Measurements from ENCODE around the gene TPTE2. TPM values are rescaled to one million over a fixed set of nuclear protein-coding genes. Genes with fewer than 3 reads are reported as not detected.

Gene TPTE2
- polyA plus RNA-seq, 1 donor from 2014 or later: 0.83 TPM

GRCh38 chr13:19572280-19572679 lies 10.9 kb upstream of the TPTE2 start:
- Histone ChIP-seq H3K36me3 (ENCODE audit: insufficient read depth, low read length) (no peaks in the 10 kb centered on the region), H3K27ac (ENCODE audit: low read length) (no peak overlapping the region), H4K20me1 (ENCODE audit: insufficient read depth) (no peaks in the 10 kb centered on the region), H3K9ac (ENCODE audit: low read length) (no peak overlapping the region), H3K79me2 (replicated peaks; ENCODE audit: insufficient read depth, low read length) (no peaks in the 10 kb centered on the region), H3K27me3 (ENCODE audit: insufficient read depth, low read depth, low read length) (no peaks in the 10 kb centered on the region), H3K4me2 (ENCODE audit: low read length) (no peak overlapping the region), H3K9me3 (ENCODE audit: low read length) (no peaks in the 10 kb centered on the region), H3F3A (ENCODE audit: insufficient read depth, low read length, poor library complexity, severe bottlenecking) (no peaks in the 10 kb centered on the region), H3K4me3 (ENCODE audit: low read length) (no peak overlapping the region), H3K9me2 (ENCODE audit: insufficient read depth, low read length) (no peaks in the 10 kb centered on the region), H2AFZ (ENCODE audit: low read depth, low read length) (no peak overlapping the region)
- TF ChIP-seq, protein P1, sequence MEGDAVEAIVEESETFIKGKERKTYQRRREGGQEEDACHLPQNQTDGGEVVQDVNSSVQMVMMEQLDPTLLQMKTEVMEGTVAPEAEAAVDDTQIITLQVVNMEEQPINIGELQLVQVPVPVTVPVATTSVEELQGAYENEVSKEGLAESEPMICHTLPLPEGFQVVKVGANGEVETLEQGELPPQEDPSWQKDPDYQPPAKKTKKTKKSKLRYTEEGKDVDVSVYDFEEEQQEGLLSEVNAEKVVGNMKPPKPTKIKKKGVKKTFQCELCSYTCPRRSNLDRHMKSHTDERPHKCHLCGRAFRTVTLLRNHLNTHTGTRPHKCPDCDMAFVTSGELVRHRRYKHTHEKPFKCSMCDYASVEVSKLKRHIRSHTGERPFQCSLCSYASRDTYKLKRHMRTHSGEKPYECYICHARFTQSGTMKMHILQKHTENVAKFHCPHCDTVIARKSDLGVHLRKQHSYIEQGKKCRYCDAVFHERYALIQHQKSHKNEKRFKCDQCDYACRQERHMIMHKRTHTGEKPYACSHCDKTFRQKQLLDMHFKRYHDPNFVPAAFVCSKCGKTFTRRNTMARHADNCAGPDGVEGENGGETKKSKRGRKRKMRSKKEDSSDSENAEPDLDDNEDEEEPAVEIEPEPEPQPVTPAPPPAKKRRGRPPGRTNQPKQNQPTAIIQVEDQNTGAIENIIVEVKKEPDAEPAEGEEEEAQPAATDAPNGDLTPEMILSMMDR (IDR thresholded peaks at IDR 0.05; ENCODE audit: poor library complexity, severe bottlenecking): no peak
- TF ChIP-seq, protein P2, sequence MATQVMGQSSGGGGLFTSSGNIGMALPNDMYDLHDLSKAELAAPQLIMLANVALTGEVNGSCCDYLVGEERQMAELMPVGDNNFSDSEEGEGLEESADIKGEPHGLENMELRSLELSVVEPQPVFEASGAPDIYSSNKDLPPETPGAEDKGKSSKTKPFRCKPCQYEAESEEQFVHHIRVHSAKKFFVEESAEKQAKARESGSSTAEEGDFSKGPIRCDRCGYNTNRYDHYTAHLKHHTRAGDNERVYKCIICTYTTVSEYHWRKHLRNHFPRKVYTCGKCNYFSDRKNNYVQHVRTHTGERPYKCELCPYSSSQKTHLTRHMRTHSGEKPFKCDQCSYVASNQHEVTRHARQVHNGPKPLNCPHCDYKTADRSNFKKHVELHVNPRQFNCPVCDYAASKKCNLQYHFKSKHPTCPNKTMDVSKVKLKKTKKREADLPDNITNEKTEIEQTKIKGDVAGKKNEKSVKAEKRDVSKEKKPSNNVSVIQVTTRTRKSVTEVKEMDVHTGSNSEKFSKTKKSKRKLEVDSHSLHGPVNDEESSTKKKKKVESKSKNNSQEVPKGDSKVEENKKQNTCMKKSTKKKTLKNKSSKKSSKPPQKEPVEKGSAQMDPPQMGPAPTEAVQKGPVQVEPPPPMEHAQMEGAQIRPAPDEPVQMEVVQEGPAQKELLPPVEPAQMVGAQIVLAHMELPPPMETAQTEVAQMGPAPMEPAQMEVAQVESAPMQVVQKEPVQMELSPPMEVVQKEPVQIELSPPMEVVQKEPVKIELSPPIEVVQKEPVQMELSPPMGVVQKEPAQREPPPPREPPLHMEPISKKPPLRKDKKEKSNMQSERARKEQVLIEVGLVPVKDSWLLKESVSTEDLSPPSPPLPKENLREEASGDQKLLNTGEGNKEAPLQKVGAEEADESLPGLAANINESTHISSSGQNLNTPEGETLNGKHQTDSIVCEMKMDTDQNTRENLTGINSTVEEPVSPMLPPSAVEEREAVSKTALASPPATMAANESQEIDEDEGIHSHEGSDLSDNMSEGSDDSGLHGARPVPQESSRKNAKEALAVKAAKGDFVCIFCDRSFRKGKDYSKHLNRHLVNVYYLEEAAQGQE (IDR thresholded peaks at IDR 0.05; ENCODE audit: borderline replicate concordance): no peak
- TF ChIP-seq EZH2 (IDR thresholded peaks at IDR 0.05; ENCODE audit: borderline replicate concordance, insufficient read depth, low read length, poor library complexity, severe bottlenecking) (no peak), MXI1 (conservative IDR thresholded peaks at IDR 0.05; ENCODE audit: poor library complexity, severe bottlenecking) (no peak), EP300 (conservative IDR thresholded peaks at IDR 0.05; ENCODE audit: poor library complexity, severe bottlenecking) (no peak), TAF1 (IDR thresholded peaks at IDR 0.05; ENCODE audit: low read depth) (no peak), SMC3 (conservative IDR thresholded peaks at IDR 0.05; ENCODE audit: poor library complexity) (no peak), RAD21 (conservative IDR thresholded peaks at IDR 0.05) (no peak), POLR2AphosphoS5 (IDR thresholded peaks at IDR 0.05) (no peak)

- TF ChIP-seq POLR2AphosphoS5 (IDR thresholded peaks at IDR 0.05) (no peak), TAF1 (IDR thresholded peaks at IDR 0.05; ENCODE audit: low read depth) (no peak), SMC3 (conservative IDR thresholded peaks at IDR 0.05; ENCODE audit: poor library complexity) (no peak), EP300 (conservative IDR thresholded peaks at IDR 0.05; ENCODE audit: poor library complexity, severe bottlenecking) (no peak)
- TF ChIP-seq, protein P2 (IDR thresholded peaks at IDR 0.05; ENCODE audit: borderline replicate concordance): no peak
- TF ChIP-seq, protein P1 (IDR thresholded peaks at IDR 0.05; ENCODE audit: poor library complexity, severe bottlenecking): no peak
- Histone ChIP-seq H3K9me3 (ENCODE audit: low read length) (no peaks in the 10 kb centered on the region), H3K9me2 (ENCODE audit: insufficient read depth, low read length) (no peaks in the 10 kb centered on the region), H3K27ac (ENCODE audit: low read length) (no peak overlapping the region), H3K4me2 (ENCODE audit: low read length) (no peak overlapping the region), H3K27me3 (ENCODE audit: insufficient read depth, low read depth, low read length) (no peaks in the 10 kb centered on the region), H3K79me2 (replicated peaks; ENCODE audit: insufficient read depth, low read length) (no peaks in the 10 kb centered on the region), H3K9ac (ENCODE audit: low read length) (no peak overlapping the region), H4K20me1 (ENCODE audit: insufficient read depth) (no peaks in the 10 kb centered on the region), H3F3A (ENCODE audit: insufficient read depth, low read length, poor library complexity, severe bottlenecking) (no peaks in the 10 kb centered on the region), H3K4me3 (ENCODE audit: low read length) (no peak overlapping the region), H2AFZ (ENCODE audit: low read depth, low read length) (no peak overlapping the region), H3K36me3 (ENCODE audit: insufficient read depth, low read length) (no peaks in the 10 kb centered on the region)
These were observed 6.6 kb upstream of the TPTE2 start for GRCh38 chr13:19567820-19568534.
